A549 treated with CpdA at 1 μM for 4 hours (cell line): Measurements from ENCODE around the gene STEAP2. TPM values are rescaled to one million over a fixed set of nuclear protein-coding genes. Genes with fewer than 3 reads are reported as not detected.

ENCODE experiments used
- total RNA-seq: library from RNA; stranded (reverse); fragments of 200-300 nt; extraction: Qiagen RNA extraction; gene quantifications from 5 replicates; pipeline ENCODE4 v1.2.3, GENCODE V29; 2022; ENCODE audit warnings: low read depth

The STEAP2 gene
- 3.8 to 4.9 TPM (median 4.5 TPM) in 5 replicates for total RNA-seq

GRCh38 chr7:90211391-90212148, at the start of gene STEAP2:
STEAP2 (plus strand) TSS chr7:90211740; CDS start chr7:90225083, 13,343 bp downstream.

GRCh38 chr7:90244909-90245851, 33.6 kb downstream of the STEAP2 start, which contains the start of gene CFAP69:
CFAP69 (plus strand) TSS chr7:90245174; CDS start chr7:90245425, 251 bp downstream.

Other genes with a start within 250 kb of the STEAP2 start
- gene STEAP1, start 57.3 kb upstream of the STEAP2 start, total RNA-seq, result 13.4 to 15.6 TPM (median 14.5 TPM) in 5 replicates
- gene CFAP69, start 33.4 kb downstream of the STEAP2 start, total RNA-seq, result 1.3 to 2.0 TPM (median 1.6 TPM) in 5 replicates
- gene FAM237B, start 109.6 kb downstream of the STEAP2 start, total RNA-seq, result not detected in 5 replicates
- gene GTPBP10, start 135.0 kb downstream of the STEAP2 start, total RNA-seq, result 19.2 to 24.3 TPM (median 23.1 TPM) in 5 replicates
- 21.5 to 27.8 TPM (median 26.0 TPM) in 5 replicates for gene CLDN12, start 191.7 kb downstream of the STEAP2 start, total RNA-seq